B cell (primary cell): ENCODE results near the gene RASGRP3. TPM values are rescaled to one million over a fixed set of nuclear protein-coding genes. Genes with fewer than 3 reads are reported as not detected.
A peak's percentile ranks its signal among the peaks of the same experiment; 100 is the strongest.

ENCODE experiments used
- ATAC-seq: fragments of 200-7000 bp; cut with Tn5 transposase; one replicate; pipeline ENCODE4 v1.10.0; 2021; ENCODE audit warnings: low read depth, mild to moderate bottlenecking, moderate number of reproducible peaks, moderate library complexity
- CTCF ChIA-PET: fragments of 350-600 bp; sonication (Branson Sonifier 250); formaldehyde crosslinking; loops from one replicate; lab custom pipeline; 2021; ENCODE audit warnings: antibody characterized with exemption, inconsistent platforms; lab: Charles Lee
- POLR2A ChIA-PET: fragments of 350-600 bp; sonication (Branson Sonifier 250); formaldehyde crosslinking; loops from one replicate; lab custom pipeline; 2021; ENCODE audit warnings: antibody characterized with exemption; lab: Charles Lee
- DNase-seq: peaks from one replicate; pipeline ENCODE4 v3.0.0; 2013
- H2AFZ ChIP-seq: 2 replicates; pipeline ENCODE4 v1.6.1; 2012; ENCODE audit warnings: mild to moderate bottlenecking, low read depth, low read length; ENCODE audit not compliant: insufficient read depth, poor library complexity, severe bottlenecking
- H3K27ac ChIP-seq, 2 donors: 1 replicate in 1 of 2; 2 replicates in 1 of 2; pipeline ENCODE4 v1.5.1; 2012 to 2013; ENCODE audit warnings: low read length in 2 of 2, mild to moderate bottlenecking in 2 of 2, moderate library complexity in 1 of 2
- H3K27me3 ChIP-seq, 4 experiments: fragments of 200-600 bp in 1 of 4; sonication (generic) in 1 of 4; replicated peaks in 1 of 4; 1 replicate in 2 of 4; 2 replicates in 2 of 4; pipeline versions ENCODE4 v1.6.1 to v1.7.0; 2013 to 2016; ENCODE audit warnings: low read length in 3 of 4, mild to moderate bottlenecking in 2 of 4, mixed read lengths in 1 of 4, moderate library complexity in 1 of 4; ENCODE audit not compliant: insufficient read depth in 4 of 4, control insufficient read depth in 3 of 4; ENCODE audit errors: control extremely low read depth in 1 of 4
- H3K36me3 ChIP-seq, 2 experiments: replicated peaks in 1 of 2; 1 replicate in 1 of 2; 2 replicates in 1 of 2; pipeline versions ENCODE4 v1.6.1 to v1.7.1; 2013; ENCODE audit warnings: low read length in 1 of 2; ENCODE audit not compliant: insufficient read depth in 2 of 2, control insufficient read depth in 1 of 2; ENCODE audit errors: control extremely low read depth in 1 of 2, extremely low read depth in 1 of 2
- H3K4me1 ChIP-seq, 2 donors: fragments of 200-600 bp in 1 of 2; sonication (generic) in 1 of 2; 1 replicate in 1 of 2; 2 replicates in 1 of 2; pipeline versions ENCODE4 v1.5.1 to v1.6.1; 2013 to 2017; ENCODE audit warnings: low read length in 2 of 2; ENCODE audit not compliant: control insufficient read depth in 2 of 2, insufficient read depth in 2 of 2
- H3K4me2 ChIP-seq: replicated peaks from 2 replicates; pipeline ENCODE3; 2012; ENCODE audit warnings: mild to moderate bottlenecking, low read depth, low read length; ENCODE audit not compliant: poor library complexity, severe bottlenecking
- H3K4me3 ChIP-seq, 5 experiments: fragments of 200-600 bp in 1 of 5; sonication (generic) in 1 of 5; 1 replicate in 3 of 5; 2 replicates in 2 of 5; pipeline versions ENCODE4 v1.5.1 to v1.7.0; 2011 to 2016; ENCODE audit warnings: low read length in 4 of 5, mild to moderate bottlenecking in 4 of 5, low read depth in 2 of 5, control low read depth in 1 of 5, moderate library complexity in 1 of 5; ENCODE audit not compliant: insufficient read depth in 1 of 5; ENCODE audit errors: control extremely low read depth in 1 of 5, extremely low read depth in 1 of 5
- H3K79me2 ChIP-seq: fragments of 200-600 bp; sonication (generic); one replicate; pipeline ENCODE4 v1.6.0; 2016; ENCODE audit warnings: low read length; ENCODE audit not compliant: control insufficient read depth, insufficient read depth
- H3K9ac ChIP-seq: fragments of 200-600 bp; sonication (generic); 2 replicates; pipeline ENCODE4 v1.6.1; 2017; ENCODE audit warnings: mild to moderate bottlenecking, low read length, moderate library complexity
- H3K9me3 ChIP-seq, 3 donors: one replicate each; pipeline versions ENCODE4 v1.6.1 to v1.7.1; 2013; ENCODE audit warnings: low read length in 2 of 3; ENCODE audit not compliant: control insufficient read depth in 2 of 3, insufficient read depth in 1 of 3; ENCODE audit errors: control extremely low read depth in 1 of 3
- H4K20me1 ChIP-seq: 2 replicates; pipeline ENCODE4 v1.6.0; 2012; ENCODE audit warnings: mild to moderate bottlenecking, low read length; ENCODE audit not compliant: insufficient read depth, control insufficient read depth, poor library complexity, severe bottlenecking
- H3K27ac Mint-ChIP-seq: one replicate; pipeline ENCODE4 v1.8.0; 2021; ENCODE audit warnings: mixed read lengths
- H3K27me3 Mint-ChIP-seq: one replicate; pipeline ENCODE4 v1.8.0; 2021; ENCODE audit warnings: mixed read lengths
- H3K4me1 Mint-ChIP-seq: one replicate; pipeline ENCODE4 v1.8.0; 2021; ENCODE audit warnings: mixed read lengths
- H3K4me3 Mint-ChIP-seq: one replicate; pipeline ENCODE4 v1.8.0; 2021; ENCODE audit warnings: mixed read lengths
- H3K9me3 Mint-ChIP-seq: one replicate; pipeline ENCODE4 v1.8.0; 2022; ENCODE audit warnings: mixed read lengths; ENCODE audit not compliant: insufficient read depth
- CTCF ChIP-seq: fragments of 200-600 bp; IDR thresholded peaks from one replicate; pipeline ENCODE4 v1.8.0; 2022; ENCODE audit warnings: antibody characterized with exemption, mild to moderate bottlenecking
- EZH2 ChIP-seq: IDR thresholded peaks from 2 replicates; pipeline ENCODE4 v1.6.1; 2012; ENCODE audit warnings: borderline replicate concordance, low read depth, mild to moderate bottlenecking, moderate library complexity, low read length; ENCODE audit not compliant: insufficient read depth, poor library complexity, severe bottlenecking
- WGBS: methylation state at CpG from one replicate; pipeline ENCODE4 v1.1.5; 2013; ENCODE audit warnings: missing lambda C conversion rate; ENCODE audit not compliant: insufficient coverage; 5-methylcytosine and 5-hydroxymethylcytosine counted together
- intact Hi-C: fragments of 100-400 bp; cut with micrococcal nuclease; formaldehyde crosslinking; loops from one replicate; pipeline ENCODE4 v1.10.0; 2022
- polyA plus RNA-seq: library from polyadenylated mRNA; depleted of rRNA; stranded (reverse); fragments of >200 nt; gene quantifications from 2 replicates; pipeline ENCODE4 v1.2.3, GENCODE V29; 2012
- total RNA-seq, 2 donors: library from RNA; stranded (reverse); fragments of 120-200 nt in 1 of 2; gene quantifications; 1 replicate in 1 of 2; 2 replicates in 1 of 2; pipeline versions ENCODE4 v1.2.3 to v1.2.4, GENCODE V29; 2013 to 2022

RASGRP3 gene
- total and polyA plus RNA-seq, 2 donors (not counting 1 experiment from before 2014, with no cell fraction given) = 67.5 to 107 TPM

DNA sequence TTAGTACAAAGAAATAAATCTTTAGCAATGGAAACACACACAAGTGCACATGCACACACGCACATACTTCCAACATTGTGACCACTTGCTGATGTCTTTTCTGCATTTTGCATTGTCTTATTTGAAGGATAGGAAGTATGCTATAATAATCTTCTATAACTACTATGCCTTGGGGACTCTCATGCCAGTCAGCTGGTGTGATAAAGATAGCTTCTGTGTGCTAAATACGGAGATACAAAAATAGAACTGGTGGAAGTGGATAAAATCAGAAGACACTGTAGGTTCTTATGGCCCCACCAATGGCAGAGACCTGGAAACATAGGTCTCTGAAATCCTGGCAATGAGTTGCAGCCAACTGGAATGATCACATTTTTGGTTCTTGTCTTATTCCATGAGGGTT is 31.5 kb upstream of the RASGRP3 start:
- Mint-ChIP-seq H3K27ac (no peak overlapping the region), H3K9me3 (no peaks in the 10 kb centered on the region), H3K27me3 (no peaks in the 10 kb centered on the region), H3K4me3 (no peak overlapping the region), H3K4me1 (peaks cover 8% of the 10 kb centered on the region)
- Histone ChIP-seq H3K4me1 (peaks cover 0 to 4% of the 10 kb centered on the region in 2 donors), H2AFZ (peak overlapping the region; percentile 35), H3K27me3 (no peaks in the 10 kb centered on the region), H3K36me3 (no peaks in the 10 kb centered on the region), H4K20me1 (no peaks in the 10 kb centered on the region), H3K4me3 (no peak overlapping the region), H3K79me2 (no peaks in the 10 kb centered on the region), H3K9me3 (peaks cover 0 to 4% (median 0%) of the 10 kb centered on the region in 3 donors), H3K27ac (no peak overlapping the region), H3K4me2 (no peak overlapping the region), H3K9ac (no peak overlapping the region)
- POLR2A ChIA-PET = no interaction called here
- ATAC-seq (no peak), DNase-seq (no peak)
- WGBS = 27% methylated on average over 1 of the region's 2 CpGs
- no peak for TF ChIP-seq EZH2
- TF ChIP-seq CTCF = no peak
- CTCF ChIA-PET = no interaction called here
- intact Hi-C loops = no loop called here

GRCh38 chr2:33448220-33448899 is 28.1 kb upstream of the RASGRP3 start:
- DNase-seq (no peak), ATAC-seq (no peak)
- ChIA-PET POLR2A (no interaction called here), CTCF (no interaction called here)
- Histone ChIP-seq H3K9me3 (peaks cover 1 to 13% (median 12%) of the 10 kb centered on the region in 3 donors), H3K36me3 (no peaks in the 10 kb centered on the region), H2AFZ (no peak overlapping the region), H3K79me2 (no peaks in the 10 kb centered on the region), H3K4me2 (no peak overlapping the region), H3K4me1 (peaks cover 0 to 4% of the 10 kb centered on the region in 2 donors), H4K20me1 (no peaks in the 10 kb centered on the region), H3K9ac (no peak overlapping the region), H3K27ac (no peak overlapping the region), H3K4me3 (no peak overlapping the region), H3K27me3 (no peaks in the 10 kb centered on the region)
- no CpG with 5 or more reads among the region's 2 CpGs for WGBS
- no peak for TF ChIP-seq EZH2
- no peak for TF ChIP-seq CTCF
- Mint-ChIP-seq H3K9me3 (peaks cover 9% of the 10 kb centered on the region), H3K27ac (no peak overlapping the region), H3K4me3 (no peak overlapping the region), H3K4me1 (peaks cover 8% of the 10 kb centered on the region), H3K27me3 (no peaks in the 10 kb centered on the region)
- intact Hi-C loops = no loop called here
